Measurements from ENCODE around the gene MAPRE2. TPM values are rescaled to one million over a fixed set of nuclear protein-coding genes. Genes with fewer than 3 reads are reported as not detected.

MAPRE2 gene
- total and polyA plus RNA-seq, 2 of the 13 experiments (the other 11 are each of a cell fraction or from before 2014, with no cell fraction given): 34.5 to 67.9 TPM

GRCh38 chr18:35161934-35162333 is 120.7 kb downstream of the MAPRE2 start (continued):
- TF ChIP-seq KIAA2018 (CRISPR knock-in tag; IDR thresholded peaks at IDR 0.05; ENCODE audit: borderline replicate concordance): no peak
- TF ChIP-seq ZSCAN30 (CRISPR knock-in tag; IDR thresholded peaks at IDR 0.05): no peak
- TF ChIP-seq ISX (CRISPR knock-in tag; conservative IDR thresholded peaks at IDR 0.05): no peak
- no peak for TF ChIP-seq GLMP (CRISPR knock-in tag; IDR thresholded peaks at IDR 0.05; ENCODE audit: borderline replicate concordance)

Data from HepG2 (cell line).